HCT116 (cell line): Measurements from ENCODE around the gene C12orf57. TPM values are rescaled to one million over a fixed set of nuclear protein-coding genes. Genes with fewer than 3 reads are reported as not detected.
A peak's percentile ranks its signal among the peaks of the same experiment; 100 is the strongest.

Experiments
- ATAC-seq: fragments of 200-7000 bp; cut with Tn5 transposase; 2 replicates; pipeline ENCODE4 v1.9.1; 2020; ENCODE audit warnings: mild to moderate bottlenecking, moderate library complexity
- BruUV-seq: library from RNA; stranded (reverse); fragments of 400-500 nt; replicated peaks from 2 replicates; lab custom pipeline; 2021; lab: Mats Ljungman, UMichigan
- CTCF ChIA-PET: fragments of 300-600 bp; sonication (Branson Sonifier 250); formaldehyde crosslinking; loops from one replicate; lab custom pipeline; 2021; ENCODE audit warnings: antibody characterized with exemption; lab: Charles Lee
- POLR2A ChIA-PET: fragments of 300-600, 350-600 bp; sonication (Branson Sonifier 250); formaldehyde crosslinking; loops from one replicate; lab custom pipeline; 2021; ENCODE audit warnings: antibody characterized with exemption; lab: Charles Lee
- RAD21 ChIA-PET, 2 experiments: fragments of 300-600 bp; sonication (Branson Sonifier 250); formaldehyde crosslinking; loops; one replicate each; lab custom pipeline; 2023; ENCODE audit warnings: low total read pairs in 2 of 2; ENCODE audit not compliant: uncharacterized antibody in 2 of 2, unreplicated experiment in 2 of 2, low non-redundant PET in 1 of 2; lab: Charles Lee
- DNase-seq: peaks from one replicate; pipeline ENCODE4 v3.0.0-alpha.2; 2010; ENCODE audit warnings: low read depth, low spot score
- H2AFZ ChIP-seq: fragments of 200-600 bp; shearing (Covaris generic), sonication (generic); 2 replicates; pipeline ENCODE4 v1.6.1; 2017; ENCODE audit warnings: low read depth, mixed run types, mixed read lengths, antibody characterized with exemption, low read length; ENCODE audit not compliant: poor library complexity, severe bottlenecking
- H3K27ac ChIP-seq: 2 replicates; pipeline ENCODE4 v1.5.1; 2012; ENCODE audit warnings: low read depth, low read length
- H3K27me3 ChIP-seq: fragments of 200-600 bp; sonication (generic); 2 replicates; pipeline ENCODE4 v1.6.1; 2016; ENCODE audit warnings: mixed run types, low read length, mixed read lengths; ENCODE audit not compliant: insufficient read depth
- H3K36me3 ChIP-seq, 2 experiments: fragments of 200-500 bp in 1 of 2; fragments of 200-600 bp in 1 of 2; sonication (Bioruptor generic) in 1 of 2; sonication (generic) in 1 of 2; 2 replicates each; pipeline versions ENCODE4 v1.5.1 to v1.6.1; 2014 to 2016; ENCODE audit warnings: low read length in 2 of 2, inconsistent platforms in 1 of 2, mixed read lengths in 1 of 2, mixed run types in 1 of 2; ENCODE audit not compliant: insufficient read depth in 2 of 2, control insufficient read depth in 1 of 2
- H3K4me1 ChIP-seq, 2 experiments: fragments of 200-600 bp in 1 of 2; sonication (generic) in 1 of 2; 2 replicates each; pipeline versions ENCODE4 v1.5.1 to v1.6.1; 2012 to 2017; ENCODE audit warnings: low read length in 2 of 2, inconsistent platforms in 1 of 2, mild to moderate bottlenecking in 1 of 2, mixed read lengths in 1 of 2, mixed run types in 1 of 2, moderate library complexity in 1 of 2; ENCODE audit not compliant: insufficient read depth in 2 of 2, control insufficient read depth in 1 of 2
- H3K4me2 ChIP-seq: fragments of 200-600 bp; sonication (generic); 2 replicates; pipeline ENCODE4 v1.6.1; 2017; ENCODE audit warnings: mixed run types, low read length, mixed read lengths
- H3K4me3 ChIP-seq, 2 experiments: fragments of 200-600 bp in 1 of 2; sonication (generic) in 1 of 2; replicated peaks in 1 of 2; 2 replicates each; pipeline ENCODE4 v1.5.1; 2011 to 2016; ENCODE audit warnings: low read length in 2 of 2, control low read depth in 1 of 2, low read depth in 1 of 2, mild to moderate bottlenecking in 1 of 2, mixed read lengths in 1 of 2, mixed run types in 1 of 2
- H3K79me2 ChIP-seq: fragments of 200-600 bp; sonication (generic); 2 replicates; pipeline ENCODE4 v1.6.1; 2017; ENCODE audit warnings: mild to moderate bottlenecking, mixed run types, low read length, moderate library complexity, mixed read lengths; ENCODE audit not compliant: insufficient read depth
- H3K9ac ChIP-seq: fragments of 200-600 bp; sonication (generic); 2 replicates; pipeline ENCODE4 v1.6.1; 2016; ENCODE audit warnings: low read length, mixed read lengths
- H3K9me2 ChIP-seq: fragments of 200-600 bp; sonication (generic), shearing (Covaris generic); 2 replicates; pipeline ENCODE4 v1.6.1; 2017; ENCODE audit warnings: mixed run types, mild to moderate bottlenecking, moderate library complexity; ENCODE audit not compliant: insufficient read depth
- H3K9me3 ChIP-seq, 2 experiments: fragments of 200-500 bp in 1 of 2; fragments of 200-600 bp in 1 of 2; sonication (Bioruptor generic) in 1 of 2; sonication (generic) in 1 of 2; 2 replicates each; pipeline ENCODE4 v1.6.1; 2014 to 2017; ENCODE audit warnings: low read length in 2 of 2, mixed read lengths in 2 of 2, inconsistent platforms in 1 of 2, low read depth in 1 of 2, mild to moderate bottlenecking in 1 of 2, mixed run types in 1 of 2, moderate library complexity in 1 of 2; ENCODE audit not compliant: control insufficient read depth in 1 of 2, insufficient read depth in 1 of 2
- H4K20me1 ChIP-seq: fragments of 200-600 bp; sonication (generic), shearing (Covaris generic); 2 replicates; pipeline ENCODE4 v1.6.1; 2017; ENCODE audit warnings: mixed run types, mild to moderate bottlenecking, moderate library complexity; ENCODE audit not compliant: insufficient read depth
- EZH2 ChIP-seq: fragments of 200-600 bp; sonication (generic); IDR thresholded peaks from 2 replicates; pipeline ENCODE4 v1.6.1; 2017; ENCODE audit warnings: antibody characterized with exemption, mixed run types
- POLR2A ChIP-seq: IDR thresholded peaks from 2 replicates; pipeline ENCODE4 v1.7.0; 2011; ENCODE audit warnings: borderline replicate concordance; ENCODE audit not compliant: insufficient read depth, insufficient read length; ENCODE audit errors: extremely low read depth
- POLR2AphosphoS5 ChIP-seq: IDR thresholded peaks from 2 replicates; pipeline ENCODE4 v1.6.1; 2011; ENCODE audit warnings: mild to moderate bottlenecking, low read depth, low read length, moderate library complexity
- ZFX ChIP-seq: fragments of 450-650 bp; IDR thresholded peaks from 2 replicates; pipeline ENCODE4 v1.6.1; 2017
- intact Hi-C: fragments of 100-400 bp; cut with micrococcal nuclease; formaldehyde crosslinking; loops from 2 replicates; pipeline ENCODE4 v1.10.0; 2022
- total RNA-seq: library from RNA; stranded (reverse); gene quantifications from one replicate; pipeline ENCODE4 v1.2.1, GENCODE V29; 2021; ENCODE audit not compliant: unreplicated experiment

C12orf57 gene
- total RNA-seq, 1 experiment from 2014 or later: 202 TPM

- ChIA-PET RAD21 (no interaction called here), CTCF (interaction anchor here (0.8 kb wide), 1 partner anchor 96 kb away, joined by 3 read pairs; no protein-coding TSS in a partner anchor), POLR2A (interaction anchor here (2.0 to 2.8 kb wide), 2 partner anchors 22 to 25 kb away, joined by 11 to 13 read pairs; partner anchors contain the start of genes C12orf57 and RNU7-1)
- Histone ChIP-seq H3K79me2 (peaks cover 97% of the 10 kb centered on the region), H2AFZ (no peak overlapping the region), H3K4me3 (peak overlapping the region; percentile 96 to 100), H3K9me3 (no peaks in the 10 kb centered on the region), H3K9me2 (no peaks in the 10 kb centered on the region), H3K9ac (peak overlapping the region; percentile 93), H3K36me3 (peaks cover 21 to 47% of the 10 kb centered on the region in 2 experiments; a peak in 2 of 4 replicates), H3K4me1 (peaks cover 31 to 63% of the 10 kb centered on the region in 2 experiments), H3K4me2 (peak overlapping the region; percentile 86), H3K27me3 (no peaks in the 10 kb centered on the region), H3K27ac (peak overlapping the region; percentile 77), H4K20me1 (peaks cover 8% of the 10 kb centered on the region; the same call in 1 of the 2 replicates)
- TF ChIP-seq POLR2A: no peak
- 0 out of 2 replicates have a peak, but pooled peaks have one; percentile 4 for TF ChIP-seq POLR2AphosphoS5
- BruUV-seq: no TSS peak
- intact Hi-C loops: no loop called here
- ATAC-seq (no peak), DNase-seq (no peak)
Observed at GRCh38 chr12:6968426-6968825, 24.6 kb downstream of the C12orf57 start.

- DNase-seq: no peak
- peak; percentile 39 for ATAC-seq
- Histone ChIP-seq H3K4me3 (peak overlapping the region; percentile 96 to 100), H3K36me3 (peaks cover 35 to 62% of the 10 kb centered on the region in 2 experiments), H3K27me3 (no peaks in the 10 kb centered on the region), H3K9me3 (no peaks in the 10 kb centered on the region), H3K27ac (peak overlapping the region; percentile 77), H3K9me2 (no peaks in the 10 kb centered on the region), H3K4me2 (peak overlapping the region; percentile 86), H2AFZ (no peak overlapping the region), H3K9ac (peak overlapping the region; percentile 93), H3K79me2 (peaks cover 93% of the 10 kb centered on the region), H4K20me1 (peaks cover 8% of the 10 kb centered on the region; the same call in 1 of the 2 replicates), H3K4me1 (peaks cover 26 to 49% of the 10 kb centered on the region in 2 experiments)
- RAD21 ChIA-PET: no interaction called here
- POLR2A ChIA-PET: interaction anchor here (1.4 to 2.8 kb wide), 3 partner anchors 8 to 26 kb away, joined by 3 to 13 read pairs (median 11); partner anchors contain the start of genes C12orf57 and RNU7-1
- CTCF ChIA-PET: no interaction called here
- intact Hi-C loops: loop anchor here (1.0 to 5.0 kb wide), 4 partner anchors 49 to 138 kb away; partner anchors contain the start of genes C1R and LPCAT3
- BruUV-seq: TSS peak; percentile 63
- TF ChIP-seq EZH2 (no peak), ZFX (peak; percentile 97)
Observed at GRCh38 chr12:6970096-6970527, 26.3 kb downstream of the C12orf57 start.
